ENCODE results near the gene TBL1XR1.

TBL1XR1 gene

DNA sequence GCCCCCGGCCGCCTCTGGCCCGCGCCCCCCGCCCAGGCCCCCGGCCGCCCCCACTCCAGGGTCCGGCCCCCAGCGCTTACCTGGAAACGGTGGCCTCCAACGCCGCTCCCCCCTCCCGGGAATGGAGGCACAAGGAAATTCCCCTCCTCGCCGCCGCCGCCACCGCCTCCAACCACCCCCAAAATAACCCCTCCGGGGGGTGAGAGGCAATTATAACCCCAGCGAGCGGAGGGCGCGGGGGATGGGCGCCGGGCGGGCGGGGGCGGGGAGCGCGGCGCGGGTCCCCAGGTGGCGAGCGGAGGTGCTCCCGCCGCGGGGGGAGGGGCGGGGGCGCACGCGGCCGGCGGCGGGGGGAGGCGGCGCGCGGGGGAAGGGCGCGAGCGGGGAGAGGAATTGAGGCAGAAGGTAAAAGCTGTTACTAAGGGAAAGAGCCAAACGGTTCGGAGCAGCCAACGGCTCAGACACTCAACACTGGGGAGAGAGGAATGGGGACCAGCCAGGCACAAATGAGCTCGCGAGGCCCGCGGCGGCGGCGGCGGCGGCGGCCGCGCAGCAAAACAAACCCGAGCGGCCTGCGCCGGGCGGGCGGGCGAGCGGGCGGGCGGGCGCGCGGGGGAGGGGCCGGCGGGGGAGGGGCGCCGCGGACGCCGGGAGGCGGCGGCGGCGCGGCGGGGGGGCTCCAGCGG lies at the start of gene TBL1XR1:
Gene TBL1XR1, minus strand, starts transcription at position 442 of the 686 bp plus-strand sequence. CDS start 132,505 bp downstream, outside the sequence.
- peak; percentile 68 to 71 for DNase-seq

DNA sequence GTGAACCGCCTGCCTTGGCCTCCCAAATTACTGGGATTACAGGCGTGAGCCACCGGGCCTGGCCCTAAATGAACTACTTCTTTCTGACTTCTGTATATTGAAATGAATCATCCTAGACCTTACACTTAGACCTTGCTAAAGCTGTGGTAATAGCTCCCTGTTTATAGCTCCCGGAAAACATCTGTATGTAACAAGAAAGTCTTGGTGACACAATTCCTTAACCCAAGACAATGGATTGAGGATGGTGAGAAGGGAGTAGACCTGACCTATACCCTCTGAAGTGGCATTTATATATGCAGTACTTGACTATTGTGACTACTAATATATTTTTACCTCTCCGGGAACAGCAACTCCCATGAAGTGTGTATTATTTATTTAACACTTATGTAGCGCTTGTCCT lies 48.0 kb upstream of the TBL1XR1 start:
- no peak for DNase-seq

DNA sequence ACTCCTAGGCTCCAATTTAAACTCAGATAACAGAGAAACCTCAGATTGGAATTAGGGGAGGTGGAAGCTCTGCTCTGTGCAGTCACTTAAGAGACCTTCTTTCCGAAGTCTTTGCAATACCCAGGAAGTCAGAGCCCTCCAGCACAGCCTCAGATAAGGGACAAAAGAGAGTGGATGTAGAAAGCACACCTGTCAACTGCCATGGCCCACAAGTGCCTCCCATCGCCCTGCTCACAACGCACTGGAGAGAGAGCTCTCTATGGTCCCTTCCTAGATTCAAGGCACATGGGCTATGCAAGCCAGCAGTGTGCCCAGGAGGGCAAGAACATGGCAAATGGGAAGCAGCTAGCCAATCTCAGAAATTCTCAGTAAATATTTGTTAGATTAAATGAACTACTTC lies 47.3 kb upstream of the TBL1XR1 start:
- no peak for DNase-seq

DNA sequence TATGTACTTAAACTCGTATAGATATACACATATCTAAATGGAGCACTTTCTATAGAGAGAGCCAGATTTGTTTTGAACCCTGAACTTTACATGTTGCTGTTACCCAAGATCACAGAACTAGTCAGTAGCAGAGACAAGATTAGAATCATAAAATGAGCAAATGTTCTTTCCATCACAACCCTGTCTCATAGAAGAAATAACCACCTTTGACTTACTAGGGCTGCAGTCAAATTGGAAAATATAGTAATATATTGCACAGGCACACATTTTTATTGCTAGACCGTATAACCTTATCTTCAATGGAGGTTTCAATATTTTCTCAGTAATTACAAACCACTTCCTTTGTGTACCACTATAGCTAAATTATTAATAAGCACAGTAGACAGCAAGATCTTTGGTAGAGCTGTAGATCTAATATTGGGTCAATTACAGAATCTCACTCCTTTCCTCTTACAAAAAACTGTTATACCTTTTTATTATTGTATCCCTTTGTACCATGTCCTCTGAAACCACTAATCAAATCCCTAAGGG lies 41.5 kb upstream of the TBL1XR1 start:
- no peak for DNase-seq

DNA sequence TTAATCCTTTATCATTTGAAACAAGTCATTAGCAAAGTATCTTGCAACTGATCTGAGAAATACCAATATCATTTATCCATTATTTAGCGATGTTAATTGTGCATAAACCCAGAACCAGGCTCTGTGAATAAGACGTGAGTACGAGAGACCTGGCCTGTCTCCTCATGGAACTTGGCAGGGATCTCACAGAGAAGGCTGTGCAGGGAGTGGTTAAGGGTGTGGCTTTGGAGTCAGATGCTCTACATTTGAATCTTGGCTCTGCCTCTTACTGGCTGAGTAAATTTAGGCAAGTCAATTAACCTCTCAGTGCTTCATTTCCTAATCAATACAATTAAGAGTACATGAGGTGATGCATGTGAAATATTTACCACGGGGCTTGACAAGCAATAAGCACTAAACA lies 39.9 kb upstream of the TBL1XR1 start:
- DNase-seq, result no peak

DNA sequence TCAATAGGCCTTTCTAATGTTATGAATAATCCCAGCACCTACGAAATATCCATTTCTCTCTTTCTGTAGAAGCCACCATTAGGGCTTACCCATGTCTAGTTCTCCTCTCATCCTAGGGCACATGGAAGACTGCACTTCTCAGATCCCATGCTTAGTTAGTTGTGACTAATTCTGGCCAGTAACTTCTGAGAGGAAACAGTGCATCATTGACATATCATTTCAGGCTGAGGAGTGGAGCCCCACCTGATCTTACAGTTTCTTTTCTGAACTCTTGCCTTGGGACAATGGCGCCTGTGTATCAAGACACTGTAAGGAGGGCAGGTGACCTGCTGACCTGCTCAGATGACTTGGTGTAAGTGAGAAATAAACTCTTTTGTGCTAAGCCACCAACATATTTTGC lies 39.4 kb upstream of the TBL1XR1 start:
- DNase-seq, result no peak

DNA sequence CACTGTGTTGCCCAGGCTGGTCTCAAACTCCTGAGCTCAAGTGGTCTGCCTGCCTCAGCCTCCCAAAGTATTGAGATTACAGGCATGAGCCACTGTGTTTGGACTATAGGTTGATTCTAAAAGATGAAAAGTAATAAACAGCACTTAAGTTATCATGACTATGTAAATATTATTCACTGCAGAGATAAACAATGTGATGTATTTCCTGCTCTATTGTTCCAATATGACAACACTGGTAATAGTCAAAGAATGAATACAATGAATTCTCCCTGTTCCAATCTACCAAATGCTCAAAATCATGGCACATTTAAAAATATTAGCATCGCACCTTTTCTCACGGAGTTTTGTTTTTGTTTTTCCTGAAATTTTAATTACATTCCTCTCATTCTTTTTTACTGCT lies 36.8 kb upstream of the TBL1XR1 start:
- no peak for DNase-seq

DNA sequence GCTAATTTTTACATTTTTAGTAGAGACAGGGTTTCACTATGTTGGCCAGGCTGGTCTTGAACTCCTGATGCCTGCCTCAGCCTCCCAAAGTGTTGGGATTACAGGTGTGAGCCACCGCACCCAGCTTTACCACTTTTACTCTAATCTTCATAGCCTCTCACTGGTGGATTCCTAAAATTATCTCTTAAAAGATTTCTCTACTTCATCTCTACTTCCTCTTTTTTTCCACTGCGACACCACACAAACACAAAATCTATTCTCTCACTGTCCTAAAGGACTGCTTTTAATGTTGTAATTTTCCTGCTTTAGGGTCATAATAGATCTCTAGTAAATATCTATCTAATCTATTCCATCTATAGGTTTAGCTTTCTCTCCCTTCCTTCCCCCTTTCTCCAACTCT lies 34.0 kb upstream of the TBL1XR1 start:
- no peak for DNase-seq

DNA sequence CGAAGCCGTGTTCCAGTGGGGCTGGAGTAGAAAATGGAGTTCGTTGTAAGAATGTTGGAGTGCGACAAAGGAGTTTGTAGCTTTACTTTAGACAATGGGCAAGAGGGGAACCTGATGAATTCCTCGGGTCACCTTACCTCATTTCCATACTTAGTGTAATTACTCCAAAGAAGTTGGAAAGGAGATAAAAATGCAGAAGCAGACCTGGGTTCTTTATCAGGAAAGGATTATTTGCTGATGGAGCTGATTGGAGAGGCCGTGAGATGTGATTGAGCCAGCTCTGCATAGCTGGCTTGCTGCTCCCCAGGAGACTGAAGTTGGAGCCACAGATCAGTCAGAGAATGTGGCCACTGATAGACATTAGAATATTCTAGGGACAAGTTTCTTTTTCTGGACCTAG lies 33.4 kb upstream of the TBL1XR1 start:
- no peak for DNase-seq

DNA sequence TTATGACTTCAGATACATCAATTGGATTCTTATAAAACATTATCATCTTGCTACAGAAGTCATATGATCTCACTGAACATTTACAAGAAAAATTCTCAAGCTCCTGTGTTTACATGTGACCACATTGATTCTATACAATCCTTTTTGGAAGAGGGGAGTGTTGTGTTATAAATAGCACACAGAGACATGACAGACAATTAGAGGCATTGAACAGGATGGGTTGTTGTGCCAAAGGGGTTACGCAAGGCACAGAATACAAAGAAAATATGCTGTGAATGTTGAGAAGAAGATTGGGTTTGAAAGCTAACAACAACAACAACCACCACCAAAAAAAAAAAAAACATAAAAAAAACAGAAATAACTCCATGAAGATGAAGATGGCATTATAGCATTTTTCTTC lies 32.5 kb upstream of the TBL1XR1 start:
- DNase-seq, result no peak

DNA sequence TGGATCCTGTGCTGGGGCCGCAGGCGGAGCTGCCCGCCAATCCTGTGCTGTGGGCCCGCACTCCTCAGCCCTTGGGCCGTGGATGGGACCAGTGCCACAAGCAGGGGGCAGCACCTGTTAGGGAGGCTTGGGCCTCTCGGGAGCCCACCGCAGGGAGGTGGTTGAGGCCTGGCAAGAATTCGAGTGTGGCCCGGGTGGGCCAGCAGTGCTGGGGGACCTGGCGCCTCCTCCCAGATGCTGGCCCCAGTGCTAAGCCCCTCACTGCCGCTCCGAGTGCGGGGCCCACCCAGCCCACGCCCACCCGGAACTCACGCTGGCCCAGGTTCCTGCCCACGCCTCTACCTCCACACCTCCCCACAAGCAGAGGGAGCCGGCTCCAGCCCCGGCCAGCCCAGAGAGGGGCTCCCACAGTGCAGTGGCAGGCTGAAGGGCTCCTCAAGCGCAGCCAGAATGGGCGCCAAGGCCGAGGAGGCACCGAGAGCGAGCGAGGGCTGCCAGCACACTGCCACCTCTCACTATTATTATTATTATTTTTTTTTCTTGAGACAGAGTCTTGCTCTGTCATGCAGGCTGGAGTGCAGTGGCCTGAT lies 31.4 kb upstream of the TBL1XR1 start:
- no peak for DNase-seq

DNA sequence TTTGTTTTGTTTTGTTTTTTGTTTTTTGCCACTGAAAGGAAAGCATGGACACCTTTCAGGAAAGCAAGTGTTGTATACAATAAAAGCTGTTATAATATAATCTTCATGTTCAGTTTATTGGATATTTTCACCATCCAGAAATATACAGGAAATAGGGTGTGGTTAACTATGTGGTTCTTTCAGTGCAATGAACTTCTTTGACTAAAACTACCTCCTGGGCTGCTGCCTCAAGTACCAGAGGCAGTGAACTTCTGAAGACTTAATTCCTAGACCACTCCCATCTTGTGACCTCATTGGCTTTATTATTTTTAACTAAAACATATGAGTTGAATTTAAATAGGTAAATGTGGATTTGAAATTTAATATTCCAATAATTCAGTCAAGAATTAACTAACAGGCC lies 27.1 kb upstream of the TBL1XR1 start:
- no peak for DNase-seq

DNA sequence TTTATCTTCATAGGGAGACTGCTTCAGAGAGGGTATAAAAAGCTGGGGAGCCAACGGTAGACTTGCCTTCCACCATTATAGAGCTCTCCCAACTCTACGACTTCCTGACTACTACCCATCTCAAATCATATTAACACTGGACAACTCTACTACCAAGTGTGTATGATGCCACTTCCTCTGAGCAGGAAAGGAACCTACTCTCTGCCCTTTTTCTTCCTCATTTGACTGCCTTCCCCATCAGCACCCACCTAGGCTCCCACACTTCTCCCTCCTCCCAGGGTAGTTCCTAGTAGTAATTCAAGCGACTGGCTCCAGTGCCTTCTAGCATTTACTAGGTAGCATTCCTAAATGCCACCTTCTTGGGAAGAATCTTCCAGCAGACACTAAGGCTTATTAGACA lies 24.5 kb upstream of the TBL1XR1 start:
- no peak for DNase-seq

DNA sequence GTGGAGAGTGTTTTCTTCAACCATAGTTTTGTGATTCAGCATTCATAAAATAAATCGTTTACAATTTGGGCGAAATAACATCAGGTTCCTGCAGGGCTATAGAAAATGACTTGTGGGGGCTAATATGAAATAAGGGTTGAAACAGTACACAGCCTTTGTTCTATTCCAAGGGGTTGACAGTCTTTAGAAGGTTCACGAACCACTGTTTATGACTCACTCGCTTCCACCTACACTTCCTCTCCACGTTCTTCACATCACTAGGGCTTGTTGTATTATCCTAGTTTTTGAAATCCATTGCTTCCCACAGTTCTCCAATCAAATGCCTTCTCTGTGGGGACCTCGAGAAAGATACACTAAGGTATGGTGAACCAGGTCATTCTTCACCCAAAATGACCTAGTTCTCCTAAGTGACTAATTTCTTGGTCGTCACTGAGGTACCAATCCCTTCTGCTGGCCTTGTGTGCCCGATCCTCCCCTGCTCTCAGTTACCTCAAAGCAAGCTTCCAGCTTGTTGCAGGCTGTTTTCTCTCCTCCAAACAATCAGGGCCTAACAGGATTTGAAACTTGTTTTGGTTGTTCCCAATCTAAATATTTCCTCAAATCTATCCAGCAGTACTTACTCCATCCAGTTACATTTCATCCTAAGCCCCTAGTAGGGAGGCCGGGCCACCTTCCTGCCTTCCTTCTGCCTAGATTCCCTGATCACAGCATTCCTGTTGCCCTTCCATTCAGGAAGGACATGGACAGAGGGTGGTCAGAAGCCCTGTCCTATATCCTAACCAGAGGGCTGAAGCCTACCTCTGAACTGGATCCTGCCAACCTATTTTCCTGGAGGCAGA lies 23.1 kb upstream of the TBL1XR1 start:
- no peak for DNase-seq

DNA sequence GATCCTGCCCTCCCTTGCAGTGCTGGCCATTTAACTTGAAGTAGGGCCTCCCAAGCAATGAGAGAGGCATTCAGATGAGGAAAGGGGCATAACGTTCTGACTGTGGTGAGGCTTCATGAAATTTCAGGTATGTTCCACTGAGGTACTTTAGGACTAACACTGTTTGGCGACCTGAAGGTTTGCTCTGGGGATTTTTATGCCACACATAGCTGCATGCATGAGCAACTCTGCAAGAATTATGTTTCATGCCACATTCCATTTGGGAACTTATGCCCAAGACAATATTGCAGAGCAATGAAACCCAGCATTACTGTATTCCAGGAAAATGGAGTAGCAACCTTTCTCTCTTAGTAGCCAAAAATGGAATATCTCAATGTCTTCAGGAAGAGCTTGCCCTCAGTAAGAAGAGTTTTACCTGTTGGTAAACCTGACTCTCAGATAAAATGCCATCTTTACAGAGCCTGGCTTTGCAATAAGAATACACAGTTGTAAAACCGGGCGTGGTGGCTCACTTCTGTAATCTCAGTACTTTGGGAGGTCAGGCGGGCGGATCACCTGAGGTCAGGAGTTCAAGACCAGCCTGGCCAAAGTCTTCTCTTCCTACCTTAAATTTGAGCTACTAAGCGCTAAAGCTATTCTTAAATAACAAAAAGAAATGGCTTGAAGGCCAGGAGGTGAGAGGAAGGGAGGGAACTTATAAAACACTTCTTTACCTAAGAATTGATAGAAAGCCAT lies 16.7 kb upstream of the TBL1XR1 start:
- DNase-seq, result no peak

DNA sequence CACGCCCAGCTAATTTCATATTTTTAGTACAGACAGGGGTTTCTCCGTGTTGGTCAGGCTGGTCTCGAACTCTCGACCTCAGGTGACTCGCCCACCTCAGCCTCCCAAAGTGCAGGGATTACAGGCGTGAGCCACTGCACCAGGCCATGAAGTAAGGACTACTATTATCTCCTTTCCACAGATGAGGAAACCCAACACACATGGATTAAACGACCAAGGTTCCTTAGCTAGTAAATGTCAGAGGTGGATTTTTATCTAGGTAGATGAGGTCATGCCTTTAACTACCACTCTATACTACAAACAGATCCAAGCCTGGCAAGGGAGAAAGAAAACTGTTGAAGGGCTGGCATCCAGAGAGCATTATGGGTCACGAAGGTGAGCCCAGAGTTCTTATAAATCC lies 15.5 kb upstream of the TBL1XR1 start:
- no peak for DNase-seq

DNA sequence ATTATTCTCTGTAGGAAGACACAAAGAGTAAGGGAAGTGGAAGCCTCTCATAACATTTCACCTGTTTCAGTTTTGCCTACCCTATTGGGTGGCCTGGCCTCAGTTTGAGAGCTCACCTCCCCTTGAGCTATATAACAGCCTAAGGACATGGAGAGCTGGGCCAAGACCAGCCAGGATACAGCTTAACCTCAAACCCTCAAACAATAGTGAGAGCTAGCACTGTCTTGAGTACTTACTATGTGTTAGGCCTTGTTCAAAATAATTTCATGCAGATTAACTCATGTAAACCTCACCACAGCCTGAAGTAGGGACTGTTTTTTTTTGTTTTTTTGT lies 15.0 kb upstream of the TBL1XR1 start:
- DNase-seq, result no peak

DNA sequence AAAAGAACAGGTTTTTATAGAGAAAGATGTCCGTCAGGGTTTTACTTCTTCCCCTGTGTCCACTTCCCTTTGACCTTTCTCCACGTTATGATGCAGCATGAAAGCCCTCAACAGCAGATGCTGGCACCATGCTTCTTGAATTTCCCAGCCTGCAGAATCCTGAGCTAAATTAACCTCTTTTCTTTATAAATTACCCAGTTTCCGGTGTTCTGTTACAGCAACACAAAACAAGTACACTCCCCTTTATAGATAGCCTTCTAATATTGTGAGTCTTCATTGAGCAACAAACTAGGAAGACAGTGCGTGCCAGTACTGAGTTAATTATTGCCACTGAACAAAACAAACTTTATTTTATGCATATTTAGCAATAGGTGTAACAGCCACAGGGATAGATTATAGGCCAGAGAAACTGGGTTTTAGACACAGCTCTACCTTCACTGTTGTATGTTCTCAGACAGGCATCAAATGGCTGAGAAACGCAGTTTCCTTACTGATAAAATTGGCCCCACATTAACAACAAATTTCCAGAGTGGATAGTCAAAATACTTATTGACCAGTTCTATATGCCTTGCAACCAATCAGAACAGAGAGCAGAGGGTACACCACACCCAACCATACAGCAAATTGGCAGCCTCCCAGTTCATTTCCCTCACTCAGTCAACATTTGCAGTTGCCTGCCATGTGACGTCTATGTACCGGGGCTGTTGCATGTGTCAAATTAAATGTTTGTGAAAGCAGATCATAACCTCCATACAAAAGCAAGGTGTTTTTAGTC lies 14.4 kb upstream of the TBL1XR1 start:
- DNase-seq, result no peak

DNA sequence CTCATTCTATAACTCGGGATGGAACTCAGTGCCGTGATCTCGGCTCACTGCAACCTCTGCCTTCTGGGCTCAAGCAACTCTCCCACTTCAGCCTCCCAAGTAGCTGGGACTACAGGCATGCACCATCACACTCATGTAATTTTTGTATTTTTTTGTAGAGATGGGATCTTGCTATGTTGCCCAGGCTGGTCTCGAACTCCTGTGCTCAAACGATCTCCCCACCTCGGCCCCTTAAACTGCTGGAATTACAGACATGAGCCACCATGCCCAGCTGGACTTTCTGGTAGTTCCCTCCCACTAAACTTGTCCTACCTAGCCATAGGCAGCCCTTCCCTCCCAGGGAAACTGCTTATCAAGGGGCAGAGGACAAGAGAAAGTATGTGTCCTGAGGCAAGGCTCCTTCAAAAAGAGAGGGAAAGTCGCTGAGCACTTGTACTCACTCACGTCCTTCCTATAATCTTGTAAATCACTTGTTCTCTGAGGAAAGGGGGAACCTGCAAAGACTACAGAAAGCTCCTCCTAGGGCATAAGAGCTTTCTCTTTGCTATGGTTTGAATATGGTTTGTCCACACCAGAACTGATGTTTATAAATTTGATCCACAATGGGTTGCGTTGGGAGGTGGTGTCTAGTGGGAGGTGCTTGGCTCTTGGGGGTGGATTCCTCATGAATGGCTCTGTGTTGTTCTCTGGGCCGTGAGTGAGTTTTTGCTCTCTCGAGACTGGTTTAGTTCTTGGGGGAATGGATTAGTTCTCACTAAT lies 13.6 kb upstream of the TBL1XR1 start:
- DNase-seq, result no peak

DNA sequence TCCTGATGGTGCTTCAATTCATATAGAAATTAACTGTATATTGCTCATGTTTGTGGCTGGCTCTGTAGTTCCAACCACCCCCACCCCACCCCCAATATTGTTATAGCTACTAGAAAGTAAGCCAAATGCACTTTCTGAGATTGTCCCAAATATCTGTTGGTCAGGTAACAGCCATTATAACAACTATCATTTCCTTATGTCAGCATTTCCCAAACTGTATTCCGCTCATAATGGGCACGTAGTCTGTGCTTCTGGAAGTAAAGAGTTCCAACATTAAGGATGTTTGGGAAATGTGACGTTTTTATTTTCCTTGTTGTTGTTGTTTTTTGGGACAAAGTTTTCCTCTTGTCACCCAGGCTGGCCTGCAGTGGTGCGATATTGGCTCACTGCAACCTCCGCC lies 12.2 kb upstream of the TBL1XR1 start:
- DNase-seq, result no peak

DNA sequence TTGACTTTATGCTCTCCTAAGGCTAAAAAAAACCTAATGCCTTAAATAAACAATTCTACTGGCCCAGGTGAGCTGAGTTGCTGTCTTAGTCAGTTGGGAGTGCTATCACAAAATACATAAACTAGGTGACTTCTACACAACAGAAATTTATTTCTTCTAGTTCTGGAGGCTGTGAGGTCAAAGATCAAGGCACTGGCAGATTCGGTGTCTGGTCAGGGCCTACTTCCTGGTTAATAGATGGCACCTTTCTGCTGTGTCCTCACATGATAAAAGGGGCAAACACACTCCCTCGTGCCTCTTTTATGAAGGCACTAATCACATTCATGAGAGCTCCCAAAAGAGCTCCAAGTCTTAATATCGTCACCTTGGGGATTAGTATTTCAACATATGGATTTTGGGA lies 11.5 kb upstream of the TBL1XR1 start:
- DNase-seq, result no peak

DNA sequence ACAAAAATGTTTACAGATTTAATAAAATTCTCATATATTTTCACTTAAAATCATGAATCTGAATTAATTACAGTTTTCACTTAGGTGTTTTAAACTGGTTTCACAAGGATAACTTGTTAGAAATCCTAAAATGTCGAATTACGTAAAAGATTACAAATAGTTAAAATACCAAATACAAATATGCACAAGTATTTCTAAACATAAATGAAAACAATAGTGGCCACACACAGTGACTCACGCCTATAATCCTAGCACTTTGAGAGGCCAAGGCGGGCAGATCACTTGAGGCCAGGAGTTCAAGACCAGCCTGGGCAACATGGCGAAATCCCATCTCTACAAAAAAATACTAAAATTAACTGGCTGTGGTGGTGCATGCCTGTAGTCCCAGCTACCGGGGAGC lies 10.9 kb upstream of the TBL1XR1 start:
- DNase-seq, result no peak

Data from stimulated activated CD4-positive, alpha-beta T cell treated with anti-CD3 and anti-CD28 coated beads, Interleukin-2, amount 100 ng/mL, for 48 hours (primary cell).